HG03575 (cell line): ENCODE data around the gene BTBD9.

Experiments
- ATAC-seq: cut with Tn5 transposase; IDR thresholded peaks from one replicate; pipeline ENCODE4 v1.9.1; 2021; ENCODE audit not compliant: unreplicated experiment, insufficient number of reproducible peaks, low FRiP score; ENCODE audit errors: extremely low read depth

The BTBD9 gene

DNA sequence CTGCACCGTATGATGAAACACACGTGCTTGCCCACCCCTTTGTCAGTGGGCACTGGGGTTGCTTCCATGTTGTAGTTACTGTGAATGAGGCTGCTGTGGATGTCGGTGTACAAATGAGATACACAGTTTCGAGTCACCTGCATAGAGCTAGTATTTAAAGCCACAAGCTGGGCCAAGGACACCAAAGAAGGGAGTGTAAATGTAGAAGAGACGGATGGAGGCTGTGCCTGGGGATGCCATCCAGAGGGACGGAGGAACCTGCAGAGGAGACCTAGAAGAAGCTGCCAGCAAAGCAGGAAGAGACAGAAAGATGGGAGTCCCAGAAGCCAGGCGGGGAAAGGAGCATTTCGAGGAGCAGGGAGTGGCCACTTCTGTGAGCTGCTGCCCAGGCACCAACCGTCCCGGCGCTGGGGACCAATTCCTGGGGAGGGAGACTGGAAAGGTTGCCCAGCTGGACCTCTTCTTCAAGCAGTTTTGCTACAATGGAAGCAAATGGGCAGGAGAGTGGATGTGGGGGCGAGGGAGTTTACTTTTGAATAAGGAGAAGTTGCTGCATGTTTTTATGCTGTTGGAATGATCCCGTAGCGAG lies 480.9 kb downstream of the BTBD9 start:
- ATAC-seq = no peak

DNA sequence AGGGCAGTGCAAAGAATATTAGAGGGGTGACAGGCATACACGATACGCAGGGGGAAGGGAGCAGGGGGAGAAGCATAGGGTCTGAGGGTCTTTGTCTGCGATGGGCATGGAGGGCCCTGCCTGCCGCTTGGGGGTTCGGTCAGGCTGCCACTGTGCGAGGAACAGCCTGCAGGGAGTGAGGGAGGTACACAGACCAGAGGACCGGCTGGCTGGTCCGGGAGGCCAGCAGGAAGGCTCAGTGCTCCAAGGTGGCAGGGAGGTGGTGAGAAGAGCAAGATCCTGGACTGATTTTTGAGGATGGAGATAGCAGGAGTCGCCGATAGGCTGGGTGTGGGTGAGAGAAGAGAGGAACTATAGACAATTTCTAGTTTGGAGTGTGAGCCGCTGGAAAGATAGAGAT lies 481.8 kb downstream of the BTBD9 start:
- no peak for ATAC-seq

DNA sequence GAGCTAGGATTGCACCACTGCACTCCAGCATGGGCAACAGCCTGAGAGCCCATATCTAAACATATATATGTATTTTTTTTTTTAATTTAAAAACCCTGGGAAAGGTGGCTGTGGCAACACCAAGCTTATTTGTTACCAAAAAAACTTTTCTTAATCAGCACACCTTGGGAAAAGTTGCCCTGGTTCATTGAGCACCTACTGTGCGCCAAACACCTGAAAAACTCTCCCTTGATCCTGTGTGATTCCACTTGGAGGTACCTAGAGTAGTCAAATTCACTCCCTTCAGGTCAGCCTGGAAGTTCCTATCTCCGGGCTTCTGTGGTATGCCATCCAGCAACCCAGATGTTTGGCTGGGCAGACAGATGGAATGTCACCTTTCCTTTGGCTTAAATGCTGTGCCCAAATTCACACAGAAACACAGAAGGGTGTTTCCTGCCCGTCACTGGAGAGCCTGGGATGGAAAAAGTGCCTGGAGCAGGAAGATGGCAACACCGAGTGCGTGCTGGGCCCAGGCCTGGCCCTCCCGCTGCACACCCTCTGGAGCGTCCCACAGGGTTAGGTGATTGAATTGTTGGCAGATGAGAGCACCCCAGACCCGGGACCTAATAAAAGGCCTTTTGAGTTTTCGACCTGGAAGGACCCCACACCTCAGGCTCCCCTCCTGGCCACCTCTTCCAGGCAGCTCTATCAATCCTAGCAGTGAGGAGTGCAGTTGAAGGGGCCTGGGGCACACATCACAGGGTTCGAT lies 482.7 kb downstream of the BTBD9 start:
- ATAC-seq = no peak

DNA sequence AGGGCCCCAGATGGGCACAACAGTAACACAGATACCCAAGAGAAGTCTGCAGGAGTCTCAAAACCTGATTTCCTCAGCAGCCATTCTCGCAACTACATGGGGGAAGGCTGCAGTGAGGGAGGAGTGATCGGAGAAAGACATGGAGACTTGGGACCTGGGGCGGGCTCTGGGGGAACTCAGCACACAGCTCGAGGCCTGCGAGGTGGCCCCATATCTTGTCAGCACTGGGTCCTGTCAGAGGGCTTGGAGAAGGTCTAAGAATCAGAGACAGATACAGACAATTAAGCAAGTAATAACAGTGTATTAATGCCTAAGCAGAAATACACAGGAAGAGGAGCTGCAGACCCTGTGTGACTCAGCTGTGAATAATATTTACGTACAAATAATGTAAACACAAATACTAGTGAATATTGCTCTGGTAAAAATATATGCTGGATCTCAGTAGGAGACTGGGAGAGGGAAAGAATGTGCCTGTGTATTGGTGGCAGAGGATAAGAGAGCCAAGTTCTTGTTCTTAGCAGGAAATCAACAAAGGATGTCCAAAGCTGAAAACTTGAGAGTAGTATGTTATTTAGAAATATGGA lies 484.0 kb downstream of the BTBD9 start:
- ATAC-seq = no peak

DNA sequence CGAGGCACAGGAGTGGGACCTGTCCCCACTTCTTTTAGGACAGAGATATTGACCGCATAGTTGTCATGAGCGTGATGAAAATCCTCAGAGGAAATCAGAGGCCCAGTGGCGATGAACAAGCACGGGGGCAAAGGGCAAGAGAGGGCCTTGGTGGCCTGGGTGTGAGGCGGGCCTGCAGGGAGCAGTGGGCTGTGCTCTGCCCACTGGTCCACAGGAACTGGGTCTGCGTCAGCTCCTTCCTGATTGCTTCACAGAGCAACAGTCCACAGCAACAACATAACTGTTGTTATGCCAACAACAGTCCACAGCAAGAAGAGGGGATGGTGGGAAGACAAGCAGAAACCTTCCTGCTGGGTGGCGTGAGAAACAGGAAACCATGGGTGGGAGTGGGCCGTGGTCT lies 484.6 kb downstream of the BTBD9 start:
- ATAC-seq = no peak

DNA sequence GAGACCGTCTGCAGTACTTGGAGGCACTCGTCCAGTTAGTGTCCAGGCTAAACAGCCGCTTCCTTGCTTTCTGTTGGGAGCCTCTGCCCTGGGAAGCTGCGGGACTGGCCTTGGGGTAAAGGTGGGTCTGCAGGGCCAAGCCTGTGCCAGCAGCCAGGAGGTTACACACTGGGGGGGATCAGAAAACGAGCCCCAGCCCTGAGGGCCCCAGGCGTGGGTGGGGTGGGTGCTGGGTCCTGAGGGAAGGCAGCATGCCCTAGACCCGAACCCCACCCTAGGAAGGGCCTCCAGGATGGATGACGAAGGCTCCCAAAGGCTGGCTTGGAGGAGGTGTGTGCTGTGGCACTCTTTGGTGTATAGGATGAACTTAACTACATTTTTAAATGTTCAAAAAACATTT lies 485.0 kb downstream of the BTBD9 start:
- no peak for ATAC-seq

DNA sequence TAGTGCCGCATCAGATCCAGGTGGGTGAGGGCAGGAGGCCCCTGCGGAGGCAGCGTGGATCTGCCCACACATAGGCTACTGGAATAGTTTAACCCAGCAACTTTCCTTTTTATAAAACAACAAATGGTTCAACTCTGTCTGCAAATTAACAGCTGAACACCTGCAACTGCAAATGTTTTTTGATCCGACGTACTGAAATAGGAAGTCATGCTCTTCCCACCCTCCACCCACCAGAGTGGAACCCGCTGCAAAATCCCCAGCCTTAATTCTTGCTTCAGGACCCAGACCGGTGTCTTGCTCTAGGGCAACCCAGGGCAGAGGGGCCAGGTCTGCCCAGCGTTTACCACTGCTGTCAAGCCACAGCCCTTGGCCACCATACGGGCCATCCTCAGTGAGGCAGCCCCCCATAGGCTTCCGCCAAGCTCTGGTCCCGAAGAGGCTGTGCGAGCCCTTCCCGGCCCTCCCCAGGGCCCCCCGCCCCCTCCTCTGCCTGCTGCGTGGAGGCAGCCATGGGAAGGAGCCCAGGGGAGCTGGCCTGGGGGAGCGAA lies 485.9 kb downstream of the BTBD9 start:
- no peak for ATAC-seq

DNA sequence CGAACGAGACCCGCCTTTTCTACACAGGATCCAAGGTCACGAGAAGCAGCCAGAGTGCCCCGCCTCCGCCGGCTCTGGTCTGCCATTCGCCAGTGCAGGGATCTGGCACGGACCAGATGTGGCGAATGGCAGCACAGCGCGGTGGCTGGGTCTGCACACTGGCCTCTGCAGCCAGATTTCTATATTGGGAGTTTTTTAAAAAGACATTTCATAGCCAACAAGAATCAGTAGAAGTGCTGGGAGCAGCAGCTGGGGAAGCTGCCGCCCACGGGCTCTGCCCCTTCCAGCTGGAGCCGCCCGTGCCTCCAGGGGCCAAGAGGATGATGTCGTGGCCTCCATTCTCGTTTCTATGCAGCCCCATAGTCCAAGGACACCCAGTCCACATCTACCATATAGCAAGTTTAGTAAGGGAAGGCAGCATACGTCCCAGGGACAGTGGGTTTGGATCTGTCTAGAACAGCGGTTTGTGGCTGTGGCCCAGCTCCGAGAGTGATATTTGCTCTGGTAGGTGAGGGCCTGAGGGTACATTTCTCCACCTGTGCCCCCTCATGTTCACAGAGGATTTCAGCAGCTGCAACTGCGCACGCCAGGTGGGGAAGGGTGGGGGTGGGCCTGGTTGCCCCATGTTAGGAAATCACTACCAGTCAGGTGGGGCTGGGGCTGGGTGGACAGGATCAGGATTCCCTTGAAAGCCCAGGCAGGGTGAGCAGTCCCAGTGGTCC lies 486.5 kb downstream of the BTBD9 start:
- no peak for ATAC-seq

DNA sequence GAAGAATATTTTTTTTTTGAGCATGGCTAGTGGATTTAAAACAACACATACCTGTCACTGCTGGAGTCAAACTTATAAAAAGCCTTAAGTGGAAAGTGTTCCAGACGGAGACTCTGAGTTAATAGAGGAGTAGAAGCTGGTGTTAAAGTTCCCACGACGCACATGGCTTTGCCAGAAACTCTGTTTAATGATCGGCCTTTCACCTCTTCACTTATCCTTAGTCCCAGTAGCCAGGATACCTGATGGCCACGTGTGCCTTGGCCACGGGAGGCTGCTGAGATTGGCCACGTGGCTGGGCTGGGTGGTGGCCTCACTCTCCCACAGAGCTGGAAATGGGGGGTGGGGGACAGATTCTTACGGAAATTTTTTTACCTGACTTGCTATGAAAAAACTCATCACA lies 487.1 kb downstream of the BTBD9 start:
- no peak for ATAC-seq

DNA sequence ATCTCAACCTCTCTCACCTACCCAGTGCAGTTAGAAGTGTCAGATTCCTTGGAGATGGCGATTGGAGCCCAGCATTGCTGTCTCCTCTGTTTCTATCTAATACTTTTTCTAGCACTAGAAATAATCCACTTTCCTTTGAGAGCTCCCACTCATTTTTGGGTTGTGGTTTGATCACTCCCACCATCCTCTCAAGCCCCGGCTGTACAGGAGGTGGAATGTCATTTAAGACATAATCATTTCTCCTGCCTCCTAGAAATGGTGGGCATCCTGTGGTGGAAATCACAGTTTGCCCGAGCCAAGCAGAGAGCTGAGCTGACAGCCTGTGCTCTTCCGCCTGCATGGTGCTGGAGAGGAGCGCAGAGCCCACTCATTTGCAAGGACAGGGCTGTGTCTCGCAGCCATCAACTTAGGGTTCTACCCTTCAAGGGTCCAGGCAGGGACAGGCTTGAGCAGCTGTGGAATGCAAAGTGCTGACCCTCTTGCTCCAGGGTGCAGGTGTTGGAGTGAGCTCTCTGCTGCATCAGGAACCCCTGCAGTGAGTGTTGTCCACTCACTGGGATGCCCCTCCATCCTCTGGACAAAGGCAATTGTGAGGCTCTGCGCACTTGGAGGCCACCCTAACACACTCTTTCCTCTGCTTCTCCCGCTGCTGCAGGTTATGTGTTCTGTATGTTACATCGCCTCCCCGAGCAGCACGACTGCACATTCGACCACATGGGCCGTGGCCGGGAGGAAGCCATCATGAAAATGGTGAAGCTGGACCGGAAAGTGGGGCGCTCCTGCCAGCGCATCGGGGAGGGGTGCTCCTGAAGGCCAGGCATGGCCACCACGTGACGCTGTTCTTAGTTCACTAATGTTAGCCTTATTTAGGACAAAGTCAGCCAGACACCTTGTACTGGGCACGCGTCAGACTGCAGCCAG lies 487.9 kb downstream of the BTBD9 start:
- no peak for ATAC-seq

DNA sequence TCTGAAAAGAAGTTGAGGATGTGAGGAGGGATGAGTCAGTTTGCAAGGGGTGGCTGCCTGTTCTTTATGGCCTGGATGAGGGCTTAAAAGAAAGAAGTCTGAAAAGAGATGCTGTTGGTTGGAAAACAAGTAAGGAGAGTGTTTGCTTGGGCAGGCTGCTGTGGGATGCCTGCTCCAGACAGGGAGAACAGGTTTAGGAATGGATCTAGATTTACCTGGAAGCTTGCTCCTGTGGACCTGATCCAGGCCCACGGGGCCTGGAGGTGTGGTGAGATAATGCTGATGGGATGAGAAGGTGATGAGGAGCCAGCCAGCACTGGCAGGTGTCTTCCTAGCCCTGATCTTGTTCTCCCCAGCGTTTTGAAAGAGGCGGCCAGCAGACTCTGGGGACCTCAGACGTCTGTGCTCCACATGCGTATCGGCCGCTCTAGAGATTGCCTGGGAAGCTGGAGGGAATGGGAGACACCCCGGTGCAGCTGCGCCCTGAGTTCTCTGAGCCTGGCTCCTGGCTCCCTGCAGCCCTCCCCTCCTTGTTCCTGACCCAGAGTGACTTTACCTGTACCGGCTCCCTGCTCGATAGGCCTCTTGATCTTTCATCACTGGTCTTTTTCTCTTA lies 488.9 kb downstream of the BTBD9 start:
- no peak for ATAC-seq

DNA sequence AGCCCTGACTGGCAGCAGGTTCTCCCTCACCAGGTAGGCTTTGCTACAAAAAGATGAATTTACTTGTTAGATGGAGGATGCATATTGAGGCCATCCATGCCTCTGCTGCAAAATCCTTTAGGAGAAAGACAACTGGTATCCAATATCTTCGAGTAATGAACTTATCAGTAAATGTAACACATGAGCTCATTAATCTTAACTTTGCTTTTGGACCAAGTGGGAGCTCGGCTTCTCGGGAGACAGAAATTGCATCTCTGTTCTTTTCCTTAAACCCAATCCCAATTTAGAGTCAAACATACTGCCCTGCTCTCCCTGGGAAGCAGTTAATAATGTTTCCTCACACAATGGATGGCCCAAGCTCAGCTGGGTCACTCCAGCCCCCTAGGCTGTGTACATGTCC lies 489.7 kb downstream of the BTBD9 start:
- no peak for ATAC-seq

DNA sequence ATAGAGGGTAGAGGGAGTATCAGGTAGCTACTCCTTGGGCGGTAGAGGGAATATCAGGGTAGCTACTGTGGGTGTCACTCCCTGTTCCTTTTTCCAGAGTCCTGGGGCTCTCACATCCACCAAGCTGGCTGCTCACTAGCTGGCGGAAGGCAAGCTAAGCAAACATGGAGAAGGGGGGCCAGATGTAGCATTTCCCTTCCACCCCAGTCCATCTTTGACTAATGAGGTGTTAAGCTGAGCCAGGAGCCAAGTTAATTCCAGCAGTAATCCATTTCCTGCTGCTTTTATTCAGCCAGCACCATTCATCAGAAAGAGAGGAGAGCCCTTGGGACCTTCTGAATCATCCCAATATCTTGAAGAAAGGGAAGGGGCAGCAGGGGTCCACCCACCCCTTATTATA lies 490.2 kb downstream of the BTBD9 start:
- no peak for ATAC-seq

DNA sequence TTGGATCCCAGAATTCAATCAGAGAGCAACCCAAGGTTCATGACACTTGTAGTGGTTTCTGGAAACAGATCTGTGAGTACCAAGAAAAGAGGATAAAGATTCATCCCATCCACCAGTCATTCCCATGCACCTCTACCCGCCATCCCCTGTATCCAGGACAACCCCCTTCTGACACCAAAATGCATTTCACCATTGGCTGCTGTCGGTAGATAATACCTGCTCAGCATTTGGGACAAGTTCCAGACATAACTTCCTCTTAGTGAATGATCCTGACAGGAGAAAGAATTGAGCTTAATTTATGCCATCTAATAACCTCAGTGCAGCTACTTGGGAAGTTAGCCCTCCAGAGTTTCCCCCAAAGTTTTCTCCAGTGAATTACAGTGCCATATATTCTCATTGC lies 491.1 kb downstream of the BTBD9 start:
- no peak for ATAC-seq

DNA sequence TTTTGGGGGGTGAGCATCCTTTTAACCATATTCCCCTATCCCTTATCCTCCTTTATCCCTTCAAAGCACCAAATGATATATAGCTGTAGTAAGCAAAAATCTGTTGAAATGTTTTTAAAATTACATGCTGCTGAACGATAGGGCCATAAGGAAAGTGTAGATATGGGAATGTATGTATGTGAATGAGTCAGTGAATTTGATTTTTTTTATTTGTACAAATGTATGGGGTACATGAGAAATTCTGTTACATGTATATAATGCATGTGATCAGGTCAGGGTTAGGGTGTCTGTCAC lies 493.0 kb downstream of the BTBD9 start:
- no peak for ATAC-seq

DNA sequence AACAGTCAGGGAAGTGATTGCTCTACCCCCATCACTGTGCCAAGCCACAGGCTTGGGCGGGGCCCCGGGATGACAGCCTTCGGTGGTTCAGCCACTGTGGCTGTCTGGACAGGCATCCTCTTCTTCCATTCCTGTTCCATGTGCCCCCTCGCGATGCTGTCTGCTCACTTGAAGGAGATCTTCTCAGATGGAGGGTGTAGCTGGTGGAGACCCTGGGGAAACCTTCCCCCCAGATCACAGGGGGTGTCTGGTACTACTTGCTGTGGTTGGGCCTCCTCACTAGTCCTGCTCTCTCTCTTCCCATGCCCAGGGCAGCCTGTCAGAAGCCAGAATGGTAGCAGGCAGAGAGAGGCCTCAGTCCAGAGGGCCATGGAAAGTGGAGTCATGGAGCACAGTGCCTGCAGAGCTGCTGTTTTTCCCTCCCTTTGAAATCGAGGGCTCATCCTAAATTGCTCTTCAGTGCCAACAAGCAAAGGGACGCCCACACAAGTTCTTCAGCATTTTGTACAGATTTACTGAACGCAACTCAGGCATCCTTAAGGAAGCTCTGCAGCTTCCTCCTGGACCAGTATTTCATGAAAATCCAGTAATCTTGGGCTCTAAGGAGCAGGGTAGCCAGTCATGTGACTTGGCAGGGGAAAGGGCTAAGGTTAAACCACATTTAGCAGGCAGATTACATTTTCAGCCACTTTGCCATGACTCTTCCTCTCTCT lies 493.6 kb downstream of the BTBD9 start:
- ATAC-seq = no peak

DNA sequence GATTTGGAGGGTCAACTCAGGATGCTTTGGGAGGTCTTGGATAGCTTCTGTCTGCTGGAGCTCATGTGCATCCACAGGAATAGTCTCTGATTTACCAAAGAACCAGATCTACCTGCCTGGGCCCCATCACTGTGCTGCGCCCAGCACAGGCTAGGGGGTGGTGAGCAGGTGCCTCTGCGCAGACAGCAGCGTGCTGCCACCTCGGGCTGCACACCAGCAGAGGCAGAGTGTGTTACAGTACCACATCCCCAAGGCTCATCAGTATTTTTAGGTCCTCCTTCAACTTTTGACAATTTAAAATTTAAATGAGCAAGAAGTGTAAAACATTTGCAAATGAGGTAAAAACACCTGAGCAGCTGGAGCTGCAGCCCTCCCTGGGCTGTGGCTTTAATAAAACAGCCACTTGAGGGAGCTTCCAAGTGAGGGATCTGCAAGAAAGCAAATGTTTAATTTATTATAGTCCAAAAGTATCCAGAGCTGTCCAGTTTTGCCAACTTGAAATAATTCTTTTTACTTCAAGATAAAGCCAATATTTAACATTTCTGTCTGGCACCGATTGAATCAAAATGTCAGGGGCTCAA lies 495.3 kb downstream of the BTBD9 start:
- ATAC-seq = no peak
